Measurements from ENCODE around the gene MTHFD1L.

GRCh38 chr6:151100326-151100725 lies 234.8 kb downstream of the MTHFD1L start:
- no peak for TF ChIP-seq CTCF (conservative IDR thresholded peaks at IDR 0.05 in 1 of 2, IDR thresholded peaks at IDR 0.05 in 1 of 2; ENCODE audit: extremely low read depth in 1 of 2, insufficient read depth in 1 of 2, low read depth in 1 of 2, low read length in 2 of 2)
- TF ChIP-seq EZH2 (IDR thresholded peaks at IDR 0.05; ENCODE audit: borderline replicate concordance, low read length): no peak

All from mammary epithelial cell (primary cell).